Measurements from ENCODE around the gene WDR45B.

The WDR45B gene

DNA sequence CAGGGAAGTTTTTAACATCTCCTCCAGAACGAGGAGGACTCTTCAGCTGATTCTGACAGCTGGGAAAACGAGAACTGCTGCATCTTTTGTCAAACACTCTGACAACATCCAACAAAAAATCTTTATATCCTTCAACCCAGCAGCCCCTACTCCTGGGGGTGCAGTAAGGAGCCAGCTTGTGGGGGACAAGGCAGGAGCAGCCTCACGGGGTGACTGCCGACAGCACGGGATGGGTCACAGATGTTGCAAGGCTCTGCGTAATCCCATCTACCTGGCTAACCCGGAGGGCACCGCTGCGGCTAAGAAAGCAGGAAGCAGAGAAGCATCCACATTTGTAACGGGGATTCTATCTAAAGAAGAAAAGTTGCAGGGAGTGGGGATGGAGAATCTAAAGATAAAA, 28.6 kb downstream of the WDR45B start:
- in situ Hi-C loops (cut with HindIII; ENCODE audit: low sequenced_read_pairs), result no loop called here
- DNase-seq (ENCODE audit: low read depth), result no peak
- TF ChIP-seq, protein P1, sequence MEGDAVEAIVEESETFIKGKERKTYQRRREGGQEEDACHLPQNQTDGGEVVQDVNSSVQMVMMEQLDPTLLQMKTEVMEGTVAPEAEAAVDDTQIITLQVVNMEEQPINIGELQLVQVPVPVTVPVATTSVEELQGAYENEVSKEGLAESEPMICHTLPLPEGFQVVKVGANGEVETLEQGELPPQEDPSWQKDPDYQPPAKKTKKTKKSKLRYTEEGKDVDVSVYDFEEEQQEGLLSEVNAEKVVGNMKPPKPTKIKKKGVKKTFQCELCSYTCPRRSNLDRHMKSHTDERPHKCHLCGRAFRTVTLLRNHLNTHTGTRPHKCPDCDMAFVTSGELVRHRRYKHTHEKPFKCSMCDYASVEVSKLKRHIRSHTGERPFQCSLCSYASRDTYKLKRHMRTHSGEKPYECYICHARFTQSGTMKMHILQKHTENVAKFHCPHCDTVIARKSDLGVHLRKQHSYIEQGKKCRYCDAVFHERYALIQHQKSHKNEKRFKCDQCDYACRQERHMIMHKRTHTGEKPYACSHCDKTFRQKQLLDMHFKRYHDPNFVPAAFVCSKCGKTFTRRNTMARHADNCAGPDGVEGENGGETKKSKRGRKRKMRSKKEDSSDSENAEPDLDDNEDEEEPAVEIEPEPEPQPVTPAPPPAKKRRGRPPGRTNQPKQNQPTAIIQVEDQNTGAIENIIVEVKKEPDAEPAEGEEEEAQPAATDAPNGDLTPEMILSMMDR (IDR thresholded peaks at IDR 0.05; ENCODE audit: low read depth, low read length, missing control alignments), result no peak
- no peak overlapping the region for H3K4me3 ChIP-seq (ENCODE audit: low read depth, low read length)

DNA sequence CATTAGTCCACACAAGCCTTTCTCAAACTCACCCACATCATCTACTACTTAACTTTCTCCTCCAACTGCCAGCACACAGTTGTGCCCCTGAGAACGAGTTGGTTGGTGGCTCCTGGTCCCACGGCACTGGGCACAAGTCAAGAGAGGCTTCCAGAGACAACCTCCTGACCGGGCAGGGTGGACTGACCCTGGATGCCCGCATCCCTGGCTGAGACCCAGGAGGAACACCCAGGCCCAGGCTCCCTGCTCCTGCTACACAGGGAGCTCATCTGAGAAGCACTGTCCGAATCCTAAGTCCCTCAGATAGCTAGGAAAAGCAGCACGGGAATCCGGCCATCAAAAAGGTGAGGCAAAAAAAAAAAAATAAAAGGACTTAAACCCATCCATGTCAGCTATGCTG, 29.0 kb downstream of the WDR45B start:
- in situ Hi-C loops (cut with HindIII; ENCODE audit: low sequenced_read_pairs), result no loop called here
- TF ChIP-seq, protein P1 (IDR thresholded peaks at IDR 0.05; ENCODE audit: low read depth, low read length, missing control alignments), result no peak
- no peak for DNase-seq (ENCODE audit: low read depth)
- no peak overlapping the region for H3K4me3 ChIP-seq (ENCODE audit: low read depth, low read length)

DNA sequence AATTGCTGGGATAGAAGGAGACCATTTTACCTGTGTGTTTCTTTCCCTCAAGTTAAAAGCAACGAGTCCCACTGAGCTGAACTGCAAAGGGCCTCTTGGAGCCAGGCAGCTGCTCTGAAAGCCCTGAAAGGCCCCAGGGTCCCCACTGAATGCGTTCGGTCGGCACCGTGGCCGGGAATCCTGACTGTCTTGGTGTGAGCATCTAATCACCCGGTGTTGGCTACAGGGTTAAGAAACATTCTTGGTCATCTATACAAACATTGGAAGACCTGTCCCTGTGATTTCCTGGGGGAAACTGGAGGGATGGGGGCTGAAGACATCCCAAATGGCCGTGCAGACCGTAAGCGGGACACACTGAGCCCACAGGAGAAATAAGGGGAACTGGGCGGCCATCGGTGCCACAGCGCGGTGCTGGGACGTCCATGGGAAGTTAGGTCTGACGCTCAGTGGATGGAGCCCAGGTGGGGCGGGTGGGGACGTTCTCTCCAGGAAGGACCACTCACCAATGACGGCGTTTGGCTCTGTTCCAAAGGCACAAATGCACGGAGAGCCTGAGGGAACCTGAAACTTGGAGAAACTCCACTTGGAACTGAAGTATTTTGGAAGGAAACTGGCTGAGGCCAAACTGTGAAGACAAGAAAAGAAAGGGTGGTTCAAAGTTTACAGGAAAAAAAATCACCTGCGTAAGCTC, 32.1 kb downstream of the WDR45B start:
- DNase-seq (ENCODE audit: low read depth), result no peak
- TF ChIP-seq, protein P1 (IDR thresholded peaks at IDR 0.05; ENCODE audit: low read depth, low read length, missing control alignments), result no peak
- in situ Hi-C loops (cut with HindIII; ENCODE audit: low sequenced_read_pairs), result no loop called here
- H3K4me3 ChIP-seq (ENCODE audit: low read depth, low read length), result no peak overlapping the region

DNA sequence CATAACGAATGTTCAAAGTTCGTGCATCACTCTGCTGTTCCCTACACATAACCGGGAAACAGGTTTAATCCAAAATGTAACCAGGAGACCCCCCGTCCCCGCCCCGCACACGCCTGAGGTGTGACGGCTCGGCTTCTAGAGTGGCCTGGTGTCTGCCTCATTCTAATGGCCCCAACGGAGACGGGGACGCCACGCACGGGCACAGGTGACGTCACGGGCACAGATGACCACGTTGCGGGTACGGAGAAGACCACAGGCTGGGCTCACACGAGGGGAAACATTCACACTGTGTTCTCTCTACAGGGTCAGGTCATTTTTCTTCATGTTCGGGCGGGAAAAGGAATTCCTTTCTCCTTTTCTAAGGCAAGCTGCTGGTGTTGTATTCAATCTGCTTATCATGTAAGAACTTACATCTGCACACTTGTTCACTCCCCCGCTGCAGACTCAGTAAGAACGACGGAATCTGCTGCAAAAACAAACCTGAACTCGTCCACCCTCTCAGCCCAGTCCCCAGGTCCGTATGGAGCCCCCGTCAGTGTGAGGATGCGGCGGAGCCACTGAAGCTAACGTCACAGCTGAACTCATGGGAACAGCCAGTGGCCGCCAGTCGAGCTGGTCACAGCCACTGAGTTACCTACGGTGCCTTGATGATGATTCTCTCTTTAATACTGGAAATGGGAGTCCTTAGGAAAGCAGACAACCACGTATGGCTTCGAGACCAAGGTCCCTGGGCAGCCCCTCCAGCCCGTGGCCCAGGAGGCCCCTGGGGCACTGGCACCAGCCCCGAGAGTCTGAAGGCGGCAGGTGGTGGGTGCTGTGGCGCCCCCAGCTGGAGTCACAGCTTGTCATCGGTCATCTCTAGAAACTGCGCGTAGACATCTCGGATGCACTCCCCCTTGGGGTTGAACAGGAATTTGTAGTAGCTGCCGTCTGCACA, 32.9 kb downstream of the WDR45B start:
- in situ Hi-C loops (cut with HindIII; ENCODE audit: low sequenced_read_pairs), result no loop called here
- H3K4me3 ChIP-seq (ENCODE audit: low read depth, low read length), result no peak overlapping the region
- DNase-seq (ENCODE audit: low read depth), result no peak
- TF ChIP-seq, protein P1 (IDR thresholded peaks at IDR 0.05; ENCODE audit: low read depth, low read length, missing control alignments), result peak; percentile 10

DNA sequence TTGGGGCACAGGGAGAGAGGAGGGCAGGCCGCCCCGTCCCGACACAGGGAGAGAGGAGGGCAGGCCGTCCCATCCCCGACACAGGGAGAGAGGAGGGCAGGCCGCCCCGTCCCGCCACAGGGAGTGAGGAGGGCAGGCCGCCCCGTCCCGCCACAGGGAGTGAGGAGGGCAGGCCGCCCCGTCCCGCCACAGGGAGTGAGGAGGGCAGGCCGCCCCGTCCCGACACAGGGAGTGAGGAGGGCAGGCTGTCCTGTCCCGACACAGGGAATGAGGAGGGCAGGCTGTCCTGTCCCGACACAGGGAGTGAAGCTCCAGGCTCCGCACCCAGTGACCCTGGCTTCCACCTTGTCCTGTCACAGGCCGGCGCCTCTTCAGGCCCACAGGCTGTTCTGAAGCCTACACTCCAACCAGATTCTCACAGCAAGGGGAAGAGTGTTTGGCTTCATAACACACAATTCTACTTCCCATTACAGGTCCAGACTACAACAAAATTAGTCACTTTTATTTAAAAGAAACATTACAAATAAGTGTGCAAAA, 34.1 kb downstream of the WDR45B start:
- in situ Hi-C loops (cut with HindIII; ENCODE audit: low sequenced_read_pairs), result no loop called here
- no peak overlapping the region for H3K4me3 ChIP-seq (ENCODE audit: low read depth, low read length)
- no peak for DNase-seq (ENCODE audit: low read depth)
- TF ChIP-seq, protein P1 (IDR thresholded peaks at IDR 0.05; ENCODE audit: low read depth, low read length, missing control alignments), result no peak

DNA sequence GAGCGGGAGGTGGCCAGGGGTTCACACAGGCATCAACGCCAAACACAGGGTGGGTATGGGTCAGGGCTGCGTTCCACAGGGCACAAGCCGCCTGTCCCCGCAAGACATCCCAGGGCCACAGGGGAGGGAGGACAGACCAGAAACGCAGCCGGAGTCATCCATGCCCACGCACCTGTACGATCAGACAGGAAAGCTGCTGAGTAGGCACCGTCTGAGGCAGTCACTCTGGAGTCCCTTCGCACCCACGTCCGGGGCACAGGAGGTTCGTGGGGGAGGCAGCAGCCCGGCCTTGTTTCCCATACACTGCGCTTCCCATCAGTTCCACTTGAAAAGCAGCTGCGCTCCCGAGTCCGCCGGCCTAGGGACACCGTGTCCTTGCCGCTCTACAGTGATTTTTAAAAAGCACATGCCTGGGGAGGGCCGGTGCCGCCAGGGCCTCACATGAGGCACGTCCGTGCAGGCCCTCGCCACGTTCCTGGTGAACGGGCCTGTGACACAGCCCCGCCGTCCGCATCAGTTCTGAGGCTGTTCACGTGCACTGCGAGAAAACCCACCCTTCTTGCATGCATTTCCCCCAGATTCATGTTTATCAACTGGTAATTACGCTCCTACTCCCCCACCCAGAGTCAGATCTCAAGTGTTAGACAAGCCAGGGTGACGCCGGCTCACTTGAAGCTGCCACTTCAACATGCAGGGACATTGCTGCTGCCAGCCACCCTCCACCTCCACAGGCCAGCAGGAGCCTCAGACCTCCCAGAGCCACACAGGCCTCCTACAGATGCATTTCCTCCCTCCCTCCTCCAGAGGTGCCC, 34.8 kb downstream of the WDR45B start:
- DNase-seq (ENCODE audit: low read depth), result no peak
- no peak overlapping the region for H3K4me3 ChIP-seq (ENCODE audit: low read depth, low read length)
- in situ Hi-C loops (cut with HindIII; ENCODE audit: low sequenced_read_pairs), result no loop called here
- TF ChIP-seq, protein P1 (IDR thresholded peaks at IDR 0.05; ENCODE audit: low read depth, low read length, missing control alignments), result no peak
